ENCODE measurements around the gene ZFYVE28.

GRCh38 chr4:2249526-2250356 lies 168.7 kb downstream of the ZFYVE28 start:
- TF ChIP-seq, protein P1, sequence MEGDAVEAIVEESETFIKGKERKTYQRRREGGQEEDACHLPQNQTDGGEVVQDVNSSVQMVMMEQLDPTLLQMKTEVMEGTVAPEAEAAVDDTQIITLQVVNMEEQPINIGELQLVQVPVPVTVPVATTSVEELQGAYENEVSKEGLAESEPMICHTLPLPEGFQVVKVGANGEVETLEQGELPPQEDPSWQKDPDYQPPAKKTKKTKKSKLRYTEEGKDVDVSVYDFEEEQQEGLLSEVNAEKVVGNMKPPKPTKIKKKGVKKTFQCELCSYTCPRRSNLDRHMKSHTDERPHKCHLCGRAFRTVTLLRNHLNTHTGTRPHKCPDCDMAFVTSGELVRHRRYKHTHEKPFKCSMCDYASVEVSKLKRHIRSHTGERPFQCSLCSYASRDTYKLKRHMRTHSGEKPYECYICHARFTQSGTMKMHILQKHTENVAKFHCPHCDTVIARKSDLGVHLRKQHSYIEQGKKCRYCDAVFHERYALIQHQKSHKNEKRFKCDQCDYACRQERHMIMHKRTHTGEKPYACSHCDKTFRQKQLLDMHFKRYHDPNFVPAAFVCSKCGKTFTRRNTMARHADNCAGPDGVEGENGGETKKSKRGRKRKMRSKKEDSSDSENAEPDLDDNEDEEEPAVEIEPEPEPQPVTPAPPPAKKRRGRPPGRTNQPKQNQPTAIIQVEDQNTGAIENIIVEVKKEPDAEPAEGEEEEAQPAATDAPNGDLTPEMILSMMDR (conservative IDR thresholded peaks at IDR 0.05 in 1 of 2, IDR thresholded peaks at IDR 0.05 in 1 of 2; ENCODE audit: extremely low read depth in 1 of 2, insufficient read depth in 1 of 2, low read depth in 1 of 2, low read length in 2 of 2), result no peak
- no peak for TF ChIP-seq EZH2 (IDR thresholded peaks at IDR 0.05; ENCODE audit: borderline replicate concordance, low read length)

Data from mammary epithelial cell (primary cell).